Placental pericyte (primary cell): Measurements from ENCODE around the gene ARSI. TPM values are rescaled to one million over a fixed set of nuclear protein-coding genes. Genes with fewer than 3 reads are reported as not detected.

ENCODE experiments used
- total RNA-seq: library from RNA; depleted of rRNA; stranded (reverse); fragments of >200 nt; gene quantifications from 2 replicates; pipeline ENCODE4 v1.2.3, GENCODE V29; 2012

The ARSI gene
- total RNA-seq, result 28.2 and 54.7 TPM in 2 replicates

DNA sequence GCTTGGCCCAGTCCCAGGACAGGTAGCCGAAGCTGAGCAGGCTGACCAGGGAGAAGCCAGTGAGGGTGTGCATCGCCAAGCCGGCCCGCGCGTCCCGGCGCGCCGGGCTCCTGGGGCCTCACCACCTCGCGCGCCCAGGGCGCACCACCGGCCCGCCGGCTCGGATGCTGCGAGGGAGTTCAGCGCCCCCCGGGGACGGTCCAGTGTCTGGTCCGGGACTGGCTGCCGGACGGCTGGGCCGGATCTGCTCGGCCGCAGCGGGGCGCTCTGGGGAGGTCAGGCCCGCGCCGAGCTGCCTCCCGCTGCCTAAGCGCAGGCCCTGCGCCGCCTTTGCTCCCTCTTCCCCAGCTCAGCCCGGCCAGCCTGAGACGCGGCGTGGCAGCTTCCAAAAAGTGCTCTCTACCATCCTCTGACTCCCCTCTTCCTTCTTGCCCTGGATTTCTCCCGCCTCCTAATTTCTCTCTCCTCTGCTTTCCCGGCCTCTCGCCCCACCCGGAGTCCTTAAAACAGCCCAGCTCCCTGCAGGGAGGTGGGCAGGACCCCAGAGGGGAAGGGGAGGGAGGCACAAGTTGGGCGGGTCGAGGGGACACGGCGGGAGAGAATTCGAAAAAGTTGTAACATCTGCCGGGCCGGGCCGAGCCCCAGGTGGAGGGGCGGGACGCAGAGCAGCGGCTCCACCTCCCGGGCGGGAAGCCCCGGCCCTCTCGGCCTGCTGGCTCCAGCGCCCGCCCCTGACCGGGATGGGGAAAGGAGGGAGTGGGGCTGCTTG is at the start of gene ARSI:
TSS of gene ARSI (minus strand) at position 605 of the 769 bp plus-strand sequence. CDS start at position 73, 532 bp downstream.

GRCh38 chr5:150289551-150290390 is 12.9 kb downstream of the ARSI start, which contains the start of gene CAMK2A:
CAMK2A (minus strand) TSS chr5:150289773; CDS start chr5:150289625, 148 bp downstream.

Other genes with a start within 250 kb of the ARSI start
- 0.66 and 1.1 TPM in 2 replicates for gene CSF1R, start 216.4 kb downstream of the ARSI start, total RNA-seq
- gene PDGFRB, start 147.1 kb downstream of the ARSI start, total RNA-seq, result 114 and 359 TPM in 2 replicates
- 0.22 and 0.57 TPM in 2 replicates for gene CDX1, start 136.1 kb downstream of the ARSI start, total RNA-seq
- under 0.01 TPM in 1 of 2 replicates, not detected in the other for gene SLC6A7, start 112.8 kb downstream of the ARSI start, total RNA-seq
- gene CAMK2A, start 13.1 kb downstream of the ARSI start, total RNA-seq, result 2.0 and 2.4 TPM in 2 replicates
- 16.9 and 46.5 TPM in 2 replicates for gene TCOF1, start 54.8 kb upstream of the ARSI start, total RNA-seq
- gene CD74, start 110.0 kb upstream of the ARSI start, total RNA-seq, result 1.7 and 2.8 TPM in 2 replicates
- gene RPS14, start 146.8 kb upstream of the ARSI start, total RNA-seq, result 1,537 and 5,092 TPM in 2 replicates
- gene NDST1, start 205.2 kb upstream of the ARSI start, total RNA-seq, result 41.1 and 93.8 TPM in 2 replicates